GM18861 (cell line): ENCODE results near the gene ERLIN1.

Experiments used
- ATAC-seq: cut with Tn5 transposase; IDR thresholded peaks from one replicate; pipeline ENCODE4 v1.9.1; 2021; ENCODE audit not compliant: unreplicated experiment

The ERLIN1 gene

DNA sequence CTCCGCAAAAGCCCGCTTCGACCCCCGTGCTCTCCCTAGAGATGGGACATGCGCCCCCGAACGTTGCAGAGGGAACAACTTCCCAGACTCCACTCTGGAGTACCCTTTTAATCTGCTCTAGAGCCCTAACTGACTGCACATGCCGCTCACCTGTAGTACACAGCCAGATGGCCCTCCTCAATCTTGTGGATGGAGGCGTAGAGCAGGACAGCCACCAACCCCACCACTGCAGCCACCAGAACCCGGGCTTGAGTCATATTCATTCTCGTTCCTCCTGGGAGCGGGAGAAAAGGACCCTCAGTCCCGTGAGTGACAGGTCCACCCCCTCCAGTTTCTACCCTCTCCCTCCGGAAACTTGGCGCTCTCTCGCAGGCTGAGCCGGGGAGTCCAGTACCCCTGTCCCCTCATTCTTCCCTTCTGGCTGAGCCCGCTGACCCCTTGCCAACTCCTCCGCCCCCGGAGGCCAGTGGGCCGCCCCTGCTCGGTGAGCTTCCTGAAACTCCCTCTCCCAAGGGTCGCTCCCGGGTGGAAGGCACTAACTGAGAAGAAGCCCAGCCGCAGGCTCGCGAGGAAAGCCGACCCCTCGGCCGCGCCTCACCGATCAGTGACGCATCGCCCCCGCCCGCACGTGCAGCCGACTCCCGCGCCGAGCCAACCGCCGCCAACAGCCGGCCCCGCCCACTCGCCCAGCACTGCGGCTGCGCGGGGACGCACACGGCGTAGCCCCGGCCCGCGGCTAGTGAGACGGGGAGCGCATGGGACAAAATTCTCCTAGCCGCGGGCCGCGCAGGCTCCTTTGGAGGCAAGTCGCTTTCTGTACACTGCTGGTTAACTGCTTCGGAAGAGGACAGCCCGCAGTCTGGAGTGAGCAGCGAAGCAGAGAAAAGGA lies at the start of gene ERLIN1:
Gene ERLIN1 (minus strand): TSS at position 666 of the 889 bp plus-strand sequence. CDS start 403 bp downstream, at position 263.
- peak; percentile 71 for ATAC-seq

GRCh38 chr10:100232101-100232500 lies 46.3 kb upstream of the ERLIN1 start:
- no peak for ATAC-seq

GRCh38 chr10:100229819-100230422 lies 44.1 kb upstream of the ERLIN1 start:
- no peak for ATAC-seq

- ATAC-seq = no peak
These were observed 38.0 kb upstream of the ERLIN1 start for GRCh38 chr10:100223879-100224278.

DNA sequence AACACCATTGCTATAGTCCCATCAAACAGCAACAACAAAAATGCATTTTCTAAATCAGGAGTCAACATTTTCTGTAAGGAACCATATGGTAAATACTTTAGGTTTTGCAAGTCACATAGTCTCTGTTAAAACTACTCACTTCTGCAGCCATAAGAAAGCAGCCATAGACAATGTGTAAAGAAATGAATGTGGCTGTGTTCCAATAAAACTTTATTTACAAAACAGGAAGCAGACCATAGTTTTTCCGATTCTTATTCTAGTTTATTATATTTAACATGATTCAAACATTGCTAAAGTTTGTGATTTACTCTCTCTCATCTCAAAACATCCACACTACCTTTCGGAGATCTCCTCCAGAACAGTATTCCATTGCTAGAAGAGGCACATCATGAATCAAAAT lies 36.7 kb upstream of the ERLIN1 start:
- ATAC-seq = no peak

DNA sequence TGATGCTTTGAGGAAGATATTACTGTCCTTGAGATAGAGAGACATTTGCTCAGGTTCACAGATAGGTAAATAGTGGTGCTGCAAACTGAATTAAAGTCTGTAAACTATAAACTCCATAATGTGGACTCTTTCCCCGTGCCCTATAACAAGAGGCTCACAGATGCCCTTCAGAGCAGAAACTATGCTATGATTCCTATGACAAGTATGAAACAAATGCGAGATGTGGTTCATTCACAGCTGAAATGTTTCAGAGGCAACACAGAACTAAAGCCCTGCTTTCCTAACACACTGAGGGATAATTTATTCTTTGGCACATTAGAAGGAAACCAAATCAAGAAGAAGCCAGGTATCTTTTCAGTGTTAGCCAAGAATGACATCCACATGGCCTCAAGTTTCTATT lies 30.2 kb upstream of the ERLIN1 start:
- ATAC-seq = no peak

- no peak for ATAC-seq
These were observed 23.5 kb upstream of the ERLIN1 start for GRCh38 chr10:100209303-100209702.

GRCh38 chr10:100208276-100208675 lies 22.4 kb upstream of the ERLIN1 start:
- no peak for ATAC-seq

DNA sequence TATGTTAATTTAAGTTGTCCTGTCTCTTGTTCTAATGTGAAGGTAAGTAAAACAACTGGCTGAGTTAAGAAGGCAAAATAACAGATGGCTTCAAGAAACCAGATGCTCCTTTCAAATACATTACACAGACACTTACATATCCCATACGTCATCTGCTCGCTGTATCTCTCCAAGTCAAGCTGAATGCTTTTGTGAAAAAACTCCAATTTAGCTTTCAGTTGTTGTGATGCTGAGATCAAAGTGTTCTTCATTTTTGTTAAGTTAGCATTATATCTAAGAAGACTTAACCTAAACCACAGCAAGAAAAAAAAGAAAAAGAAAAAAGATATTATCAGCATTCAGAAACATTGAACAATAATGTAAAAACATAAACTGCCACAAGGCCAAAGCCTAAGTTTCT lies 18.5 kb upstream of the ERLIN1 start:
- no peak for ATAC-seq

DNA sequence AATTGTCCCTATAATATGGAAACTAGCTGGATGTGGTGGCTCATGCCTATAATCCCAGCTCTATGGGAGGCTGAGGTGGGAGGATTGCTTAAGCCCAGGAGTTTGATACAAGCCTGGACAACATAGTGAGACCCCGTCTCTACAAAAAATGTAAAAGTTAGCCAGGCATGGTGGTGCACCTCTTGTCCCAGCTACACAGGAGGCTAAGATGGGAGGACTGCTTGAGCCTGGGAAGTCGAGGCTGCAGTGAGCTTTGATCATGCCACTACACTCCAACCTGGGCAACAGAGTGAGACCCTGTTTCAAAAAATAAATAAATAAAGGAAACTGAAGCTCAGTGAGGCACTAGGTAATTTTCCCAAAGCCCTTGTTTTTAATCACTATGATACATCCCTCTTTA lies 15.7 kb upstream of the ERLIN1 start:
- no peak for ATAC-seq

GRCh38 chr10:100194711-100195110 lies 8.9 kb upstream of the ERLIN1 start:
- ATAC-seq = no peak

DNA sequence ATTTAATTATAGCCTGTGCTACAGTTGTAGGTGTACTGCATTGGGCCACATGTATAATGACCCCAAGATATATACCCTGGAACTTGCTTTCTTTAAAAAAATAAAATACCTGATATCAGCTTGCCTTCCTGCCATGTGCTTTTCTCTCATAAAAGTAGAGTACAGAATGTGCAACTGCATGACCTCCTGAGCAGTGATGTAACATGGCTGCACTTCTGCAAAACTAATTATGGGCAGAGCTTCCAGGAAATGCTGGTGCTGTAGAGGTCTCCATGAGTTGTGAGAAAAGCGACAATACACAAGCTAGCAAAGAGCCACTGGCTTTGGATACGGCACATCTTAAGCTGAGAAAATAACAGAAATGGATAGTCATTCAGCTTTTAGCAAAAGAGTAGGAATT lies 6.5 kb upstream of the ERLIN1 start:
- ATAC-seq = no peak

- peak; percentile 31 for ATAC-seq
These were observed 704 bp upstream of the ERLIN1 start for GRCh38 chr10:100186253-100187212.

- ATAC-seq = peak; percentile 21
These were observed 989 bp downstream of the ERLIN1 start for GRCh38 chr10:100184840-100185239.

DNA sequence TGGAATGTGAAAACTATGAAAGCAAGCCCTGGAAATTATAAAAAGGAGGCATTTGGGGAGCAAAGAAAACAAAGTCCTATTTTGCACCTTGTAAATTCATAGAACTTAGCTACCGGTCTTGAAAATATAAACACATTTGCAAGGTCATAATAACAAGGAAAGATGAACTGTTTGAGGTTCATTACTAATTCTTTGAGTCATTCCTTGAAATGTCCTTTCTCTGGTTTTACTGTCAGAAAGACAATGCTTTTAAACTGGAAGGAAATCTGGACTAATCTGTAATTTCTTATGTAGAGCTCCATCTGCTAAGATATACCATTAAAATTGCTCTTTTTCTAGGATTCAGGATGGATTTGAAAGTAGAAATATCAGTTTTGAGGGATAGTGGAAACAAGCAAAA lies 1.4 kb downstream of the ERLIN1 start:
- ATAC-seq = no peak

- no peak for ATAC-seq
These were observed 2.3 kb downstream of the ERLIN1 start for GRCh38 chr10:100183481-100183880.

GRCh38 chr10:100182908-100183307 lies 2.9 kb downstream of the ERLIN1 start:
- ATAC-seq = no peak

DNA sequence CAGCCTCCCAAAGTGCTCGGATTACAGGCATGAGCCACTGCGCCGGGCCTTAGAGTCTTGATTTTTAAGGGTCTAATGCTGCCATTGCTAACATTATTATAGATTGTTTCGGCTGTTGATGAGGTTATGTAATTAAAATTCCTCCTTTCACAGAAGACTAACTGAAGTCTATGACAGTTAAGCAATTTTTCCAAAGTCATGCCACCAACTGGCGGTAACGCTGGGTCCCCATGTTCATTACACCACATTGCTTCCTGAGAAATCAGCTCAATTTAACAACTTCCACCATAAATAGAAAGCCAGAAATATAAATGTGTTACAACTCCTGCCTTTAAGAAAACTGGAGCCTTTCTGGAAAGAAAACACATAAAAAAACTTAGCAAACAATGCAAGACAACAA lies 3.5 kb downstream of the ERLIN1 start:
- ATAC-seq = no peak

DNA sequence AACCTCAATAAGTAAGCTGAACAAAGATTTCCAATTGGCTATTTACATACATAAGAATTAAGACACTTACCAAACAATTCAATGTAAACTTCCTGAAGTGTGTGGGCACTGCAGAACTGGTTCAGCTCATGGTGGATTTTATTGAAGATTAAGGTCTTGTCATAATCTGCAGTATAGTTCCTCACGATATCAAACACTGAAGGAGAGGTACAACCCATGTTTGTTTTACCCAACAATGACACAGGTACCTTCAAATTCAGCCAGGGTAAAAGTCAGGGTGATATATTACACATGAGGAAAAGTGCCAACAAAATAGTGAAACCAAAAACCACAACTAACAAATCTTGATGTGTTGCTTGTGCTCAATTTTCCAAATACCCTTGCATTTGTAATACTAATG lies 10.0 kb downstream of the ERLIN1 start:
- no peak for ATAC-seq

DNA sequence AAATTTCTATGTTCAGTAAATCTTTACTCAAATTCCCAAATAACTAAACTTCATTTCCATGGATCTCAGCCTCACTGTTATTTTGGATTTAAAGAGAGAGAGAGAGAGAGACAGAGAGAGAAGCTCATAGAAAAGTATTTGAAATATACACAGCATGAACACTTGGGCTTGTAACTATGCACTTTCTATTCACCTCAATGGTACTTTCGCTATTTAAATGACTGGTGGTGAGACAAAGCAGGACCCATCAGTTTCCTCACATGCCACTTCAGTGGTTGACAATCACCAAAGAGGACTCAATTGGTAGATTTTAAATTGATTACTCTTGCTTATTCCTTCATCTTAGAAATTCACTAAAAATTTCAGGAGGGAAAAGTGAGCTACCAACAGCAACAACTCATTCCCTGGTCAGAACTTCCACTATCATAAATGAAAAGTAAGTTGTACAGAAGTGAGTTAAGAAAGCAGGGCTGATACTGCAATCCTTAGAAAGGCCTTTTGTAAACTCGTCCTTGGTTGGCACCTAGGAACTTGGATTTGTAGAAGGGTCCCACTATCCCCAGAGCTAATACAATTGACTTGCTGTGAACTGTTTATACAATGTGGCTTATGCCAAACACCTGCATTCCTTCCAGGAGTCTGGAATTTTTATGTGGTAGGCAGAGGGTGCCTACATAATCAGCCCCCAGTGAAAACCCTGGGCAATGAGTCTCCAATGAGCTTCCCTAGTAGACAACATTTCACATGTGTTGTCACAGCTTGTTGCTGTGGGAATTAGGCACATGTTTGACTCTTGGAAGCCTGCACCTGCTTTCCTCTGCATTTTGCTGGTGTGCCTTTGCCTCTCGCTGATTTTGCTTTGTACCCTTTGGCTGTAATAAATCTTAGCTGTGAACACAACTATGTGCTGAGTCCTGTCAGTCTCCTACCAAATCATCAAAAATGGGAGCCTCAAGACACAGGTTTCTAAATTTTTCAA lies 10.8 kb downstream of the ERLIN1 start:
- ATAC-seq = peak; percentile 79
